ENCODE data around the gene DCLK1. TPM values are rescaled to one million over a fixed set of nuclear protein-coding genes. Genes with fewer than 3 reads are reported as not detected.

DCLK1 gene
- total RNA-seq, 1 experiment from 2014 or later, result 0.10 TPM

GRCh38 chr13:35731471-35731870, 399.7 kb downstream of the DCLK1 start:
- ChIA-PET RAD21 (ENCODE audit: low non-redundant PET in 1 of 2, low total read pairs in 2 of 2, uncharacterized antibody in 2 of 2, unreplicated experiment in 2 of 2) (no interaction called here), CTCF (no interaction called here), POLR2A (no interaction called here)
- no peaks in the 10 kb centered on the region for H3K79me2 ChIP-seq (ENCODE audit: insufficient read depth, low read length)
- H3K36me3 ChIP-seq (ENCODE audit: control insufficient read depth in 1 of 2, insufficient read depth in 2 of 2, low read length in 2 of 2), result no peaks in the 10 kb centered on the region
- H3K27ac ChIP-seq (ENCODE audit: low read depth, low read length), result no peak overlapping the region
- H4K20me1 ChIP-seq (ENCODE audit: insufficient read depth), result no peaks in the 10 kb centered on the region
- no peaks in the 10 kb centered on the region for H3K9me3 ChIP-seq (ENCODE audit: control insufficient read depth in 1 of 2, insufficient read depth in 1 of 2, low read depth in 1 of 2, low read length in 2 of 2)
- no peak overlapping the region for H3K4me2 ChIP-seq (ENCODE audit: low read length)
- H3K9ac ChIP-seq (ENCODE audit: low read length), result no peak overlapping the region
- DNase-seq (ENCODE audit: low read depth, low spot score) (no peak), ATAC-seq (no peak)
- no peak overlapping the region for H2AFZ ChIP-seq (ENCODE audit: low read depth, low read length, poor library complexity, severe bottlenecking)
- TF ChIP-seq ZFX (IDR thresholded peaks at IDR 0.05) (no peak), ZNF274 (IDR thresholded peaks at IDR 0.05; ENCODE audit: low read depth, low read length) (no peak), RAD21 (IDR thresholded peaks at IDR 0.05; ENCODE audit: low read depth) (no peak)
- no peaks in the 10 kb centered on the region for H3K9me2 ChIP-seq (ENCODE audit: insufficient read depth)
- H3K4me3 ChIP-seq (replicated peaks in 1 of 2; ENCODE audit: low read depth in 1 of 2, low read length in 2 of 2), result no peak overlapping the region
- H3K27me3 ChIP-seq (ENCODE audit: insufficient read depth, low read length), result peaks cover 9% of the 10 kb centered on the region; the same call in 1 of the 2 replicates
- intact Hi-C loops (cut with micrococcal nuclease), result no loop called here
- no peaks in the 10 kb centered on the region for H3K4me1 ChIP-seq (ENCODE audit: control insufficient read depth in 1 of 2, insufficient read depth in 2 of 2, low read length in 2 of 2)
- BruUV-seq (replicated peaks), result no TSS peak

DNA sequence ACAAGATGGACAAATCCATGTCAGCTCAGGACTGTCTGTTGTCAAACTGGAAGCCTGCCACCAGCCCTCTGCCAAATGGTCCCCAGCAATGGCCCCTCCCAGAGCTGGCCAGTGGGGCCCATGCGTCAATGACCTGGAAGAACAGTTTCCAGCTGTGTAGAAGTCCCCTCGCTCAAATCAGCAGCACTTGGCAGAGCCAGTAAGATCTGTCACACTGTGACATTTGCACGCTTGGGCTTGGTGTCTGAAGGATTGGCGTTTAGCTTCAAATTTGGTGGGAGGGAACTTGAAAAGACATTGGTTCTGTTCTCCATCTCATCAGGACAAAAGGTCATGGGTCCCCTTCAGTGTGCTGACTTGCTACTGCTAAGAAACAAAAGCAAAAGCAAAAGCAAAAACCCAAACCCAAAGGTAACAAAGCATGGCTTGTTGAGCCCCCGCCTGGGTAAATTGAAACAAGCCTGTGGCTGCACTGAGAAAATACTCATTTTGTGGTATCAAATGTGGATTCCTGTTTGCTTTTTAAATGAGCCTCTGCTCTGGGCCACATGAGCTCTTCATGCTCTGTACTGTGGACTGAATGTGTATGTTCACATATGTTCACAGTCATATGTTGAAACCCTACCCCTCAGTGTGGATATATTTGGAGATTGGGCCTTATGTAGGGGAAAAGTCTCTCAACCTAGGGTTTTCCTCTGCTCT, 401.1 kb downstream of the DCLK1 start:
- Histone ChIP-seq H3K9me3 (ENCODE audit: control insufficient read depth in 1 of 2, insufficient read depth in 1 of 2, low read depth in 1 of 2, low read length in 2 of 2) (no peaks in the 10 kb centered on the region), H3K4me2 (ENCODE audit: low read length) (no peak overlapping the region), H3K79me2 (ENCODE audit: insufficient read depth, low read length) (no peaks in the 10 kb centered on the region), H4K20me1 (ENCODE audit: insufficient read depth) (no peaks in the 10 kb centered on the region), H3K27me3 (ENCODE audit: insufficient read depth, low read length) (peaks cover 15% of the 10 kb centered on the region; the same call in 1 of the 2 replicates), H2AFZ (ENCODE audit: low read depth, low read length, poor library complexity, severe bottlenecking) (no peak overlapping the region), H3K4me1 (ENCODE audit: control insufficient read depth in 1 of 2, insufficient read depth in 2 of 2, low read length in 2 of 2) (no peaks in the 10 kb centered on the region), H3K36me3 (ENCODE audit: control insufficient read depth in 1 of 2, insufficient read depth in 2 of 2, low read length in 2 of 2) (no peaks in the 10 kb centered on the region), H3K9me2 (ENCODE audit: insufficient read depth) (no peaks in the 10 kb centered on the region), H3K4me3 (replicated peaks in 1 of 2; ENCODE audit: low read depth in 1 of 2, low read length in 2 of 2) (no peak overlapping the region), H3K9ac (ENCODE audit: low read length) (no peak overlapping the region), H3K27ac (ENCODE audit: low read depth, low read length) (no peak overlapping the region)
- ChIA-PET RAD21 (ENCODE audit: low non-redundant PET in 1 of 2, low total read pairs in 2 of 2, uncharacterized antibody in 2 of 2, unreplicated experiment in 2 of 2) (interaction anchor here in 1 of 2 experiments (0.6 kb wide), 1 partner anchor 157 kb away, joined by 3 read pairs; no protein-coding TSS in a partner anchor), POLR2A (no interaction called here), CTCF (no interaction called here)
- intact Hi-C loops (cut with micrococcal nuclease), result no loop called here
- ATAC-seq (no peak), DNase-seq (ENCODE audit: low read depth, low spot score) (no peak)
- TF ChIP-seq ATF3 (IDR thresholded peaks at IDR 0.05) (no peak), SIN3A (IDR thresholded peaks at IDR 0.05; ENCODE audit: low read depth) (no peak), POLR2A (IDR thresholded peaks at IDR 0.05; ENCODE audit: borderline replicate concordance, extremely low read depth, insufficient read depth, insufficient read length) (no peak), ZNF274 (IDR thresholded peaks at IDR 0.05; ENCODE audit: low read depth, low read length) (no peak), CEBPB (IDR thresholded peaks at IDR 0.05; ENCODE audit: low read depth) (no peak), EZH2 (IDR thresholded peaks at IDR 0.05) (no peak), ZBTB33 (IDR thresholded peaks at IDR 0.05; ENCODE audit: extremely low read depth, insufficient replicate concordance, low read length) (no peak), ELF1 (IDR thresholded peaks at IDR 0.05; ENCODE audit: borderline replicate concordance, low read depth) (no peak)
- TF ChIP-seq, protein P1, sequence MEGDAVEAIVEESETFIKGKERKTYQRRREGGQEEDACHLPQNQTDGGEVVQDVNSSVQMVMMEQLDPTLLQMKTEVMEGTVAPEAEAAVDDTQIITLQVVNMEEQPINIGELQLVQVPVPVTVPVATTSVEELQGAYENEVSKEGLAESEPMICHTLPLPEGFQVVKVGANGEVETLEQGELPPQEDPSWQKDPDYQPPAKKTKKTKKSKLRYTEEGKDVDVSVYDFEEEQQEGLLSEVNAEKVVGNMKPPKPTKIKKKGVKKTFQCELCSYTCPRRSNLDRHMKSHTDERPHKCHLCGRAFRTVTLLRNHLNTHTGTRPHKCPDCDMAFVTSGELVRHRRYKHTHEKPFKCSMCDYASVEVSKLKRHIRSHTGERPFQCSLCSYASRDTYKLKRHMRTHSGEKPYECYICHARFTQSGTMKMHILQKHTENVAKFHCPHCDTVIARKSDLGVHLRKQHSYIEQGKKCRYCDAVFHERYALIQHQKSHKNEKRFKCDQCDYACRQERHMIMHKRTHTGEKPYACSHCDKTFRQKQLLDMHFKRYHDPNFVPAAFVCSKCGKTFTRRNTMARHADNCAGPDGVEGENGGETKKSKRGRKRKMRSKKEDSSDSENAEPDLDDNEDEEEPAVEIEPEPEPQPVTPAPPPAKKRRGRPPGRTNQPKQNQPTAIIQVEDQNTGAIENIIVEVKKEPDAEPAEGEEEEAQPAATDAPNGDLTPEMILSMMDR (IDR thresholded peaks at IDR 0.05 in 2 of 3, conservative IDR thresholded peaks at IDR 0.05 in 1 of 3; ENCODE audit: borderline replicate concordance in 1 of 3, insufficient read depth in 1 of 3, low read depth in 2 of 3, low read length in 2 of 3), result no peak
- BruUV-seq (replicated peaks), result no TSS peak
